AG09319 (cell line): ENCODE measurements around the gene OVOL2.

Source experiments
- DNase-seq: peaks from one replicate; pipeline ENCODE4 v3.0.0-alpha.2; 2010; ENCODE audit warnings: low read depth; ENCODE audit errors: extremely low read depth
- TF ChIP-seq, protein P1 (sequence below): IDR thresholded peaks from 2 replicates; pipeline ENCODE4 v1.5.1; 2011; ENCODE audit warnings: low read depth, mild to moderate bottlenecking, inconsistent platforms, low read length, moderate library complexity

Gene OVOL2

DNA sequence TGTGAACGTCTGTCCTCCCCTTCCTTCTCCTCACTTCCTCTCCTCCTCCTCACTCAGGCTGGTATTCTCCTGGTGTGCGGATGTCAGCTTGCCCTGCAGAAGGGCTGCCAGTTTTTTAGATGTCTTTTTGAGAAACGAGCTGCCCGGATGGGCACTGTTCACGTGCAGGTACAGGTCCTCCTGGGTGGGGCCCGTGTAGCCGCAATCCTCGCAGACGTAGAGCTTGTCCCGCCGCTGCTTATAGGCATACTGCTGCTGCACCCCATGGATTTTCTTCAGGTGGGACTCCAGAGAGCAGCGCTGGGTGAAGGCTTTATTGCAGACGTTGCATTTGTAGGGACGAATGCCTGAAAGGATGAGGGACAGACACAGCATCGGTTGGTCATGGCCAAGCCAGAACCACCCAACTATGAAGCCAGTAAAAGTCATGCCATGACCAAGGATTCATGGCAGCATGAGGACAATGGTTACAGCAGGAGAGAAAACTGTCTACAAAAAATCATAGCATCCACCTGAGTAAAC, 33.0 kb downstream of the OVOL2 start:
- TF ChIP-seq, protein P1, sequence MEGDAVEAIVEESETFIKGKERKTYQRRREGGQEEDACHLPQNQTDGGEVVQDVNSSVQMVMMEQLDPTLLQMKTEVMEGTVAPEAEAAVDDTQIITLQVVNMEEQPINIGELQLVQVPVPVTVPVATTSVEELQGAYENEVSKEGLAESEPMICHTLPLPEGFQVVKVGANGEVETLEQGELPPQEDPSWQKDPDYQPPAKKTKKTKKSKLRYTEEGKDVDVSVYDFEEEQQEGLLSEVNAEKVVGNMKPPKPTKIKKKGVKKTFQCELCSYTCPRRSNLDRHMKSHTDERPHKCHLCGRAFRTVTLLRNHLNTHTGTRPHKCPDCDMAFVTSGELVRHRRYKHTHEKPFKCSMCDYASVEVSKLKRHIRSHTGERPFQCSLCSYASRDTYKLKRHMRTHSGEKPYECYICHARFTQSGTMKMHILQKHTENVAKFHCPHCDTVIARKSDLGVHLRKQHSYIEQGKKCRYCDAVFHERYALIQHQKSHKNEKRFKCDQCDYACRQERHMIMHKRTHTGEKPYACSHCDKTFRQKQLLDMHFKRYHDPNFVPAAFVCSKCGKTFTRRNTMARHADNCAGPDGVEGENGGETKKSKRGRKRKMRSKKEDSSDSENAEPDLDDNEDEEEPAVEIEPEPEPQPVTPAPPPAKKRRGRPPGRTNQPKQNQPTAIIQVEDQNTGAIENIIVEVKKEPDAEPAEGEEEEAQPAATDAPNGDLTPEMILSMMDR: no peak
- DNase-seq: no peak

DNA sequence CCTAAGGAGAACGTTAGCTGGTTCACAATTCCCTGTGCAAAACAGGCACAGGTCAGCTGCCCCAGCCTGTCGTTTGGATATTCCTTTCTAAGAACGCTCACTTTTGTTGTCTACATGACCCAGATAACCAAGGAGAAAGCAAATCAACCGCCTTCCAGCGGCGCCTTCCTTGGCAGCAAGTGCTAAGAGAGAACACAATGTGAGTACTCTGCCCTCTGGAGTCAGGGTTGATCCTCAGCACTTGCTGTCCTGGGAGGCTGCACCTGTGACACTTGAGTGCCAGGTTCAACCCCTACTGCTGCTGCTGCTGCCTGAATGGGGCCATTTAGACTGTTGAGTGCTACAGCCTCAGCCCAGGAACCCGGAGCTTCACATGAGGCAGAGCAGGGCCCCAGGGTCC, 36.8 kb downstream of the OVOL2 start:
- no peak for DNase-seq
- TF ChIP-seq, protein P1: no peak

GRCh38 chr20:18019068-18019467, 38.6 kb downstream of the OVOL2 start:
- DNase-seq: no peak
- TF ChIP-seq, protein P1: peak; percentile 29

GRCh38 chr20:18018100-18018499, 39.6 kb downstream of the OVOL2 start:
- TF ChIP-seq, protein P1: no peak
- DNase-seq: no peak

DNA sequence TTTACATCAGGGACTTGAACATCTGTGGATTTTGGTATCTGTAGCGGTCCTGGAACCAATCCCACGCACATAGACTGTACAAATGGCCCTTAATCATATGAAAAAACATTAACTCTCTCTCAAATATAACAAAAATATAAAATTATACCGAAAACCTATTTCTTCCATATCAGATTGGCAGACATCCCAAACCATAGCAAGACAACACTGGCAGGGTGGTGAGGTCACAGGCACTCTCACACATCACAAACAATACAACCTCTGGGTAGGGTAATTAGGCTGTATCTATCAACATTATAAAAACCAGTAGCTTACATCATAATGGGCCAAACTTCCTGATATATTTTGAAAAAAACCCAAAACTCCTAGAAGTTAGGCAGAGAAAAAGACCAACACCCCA, 40.9 kb downstream of the OVOL2 start:
- no peak for DNase-seq
- TF ChIP-seq, protein P1: no peak

GRCh38 chr20:18014411-18014810, 43.3 kb downstream of the OVOL2 start:
- no peak for DNase-seq
- TF ChIP-seq, protein P1: no peak

GRCh38 chr20:18012901-18013300, 44.8 kb downstream of the OVOL2 start:
- TF ChIP-seq, protein P1: no peak
- no peak for DNase-seq
